Measurements from ENCODE around the gene GP1BA.

Gene GP1BA

GRCh38 chr17:4931963-4932362 is at the start of gene GP1BA:
GP1BA (plus strand) TSS chr17:4932277; CDS start chr17:4932605, 328 bp downstream.
- DNase-seq (ENCODE audit: low read depth) = no peak

DNA sequence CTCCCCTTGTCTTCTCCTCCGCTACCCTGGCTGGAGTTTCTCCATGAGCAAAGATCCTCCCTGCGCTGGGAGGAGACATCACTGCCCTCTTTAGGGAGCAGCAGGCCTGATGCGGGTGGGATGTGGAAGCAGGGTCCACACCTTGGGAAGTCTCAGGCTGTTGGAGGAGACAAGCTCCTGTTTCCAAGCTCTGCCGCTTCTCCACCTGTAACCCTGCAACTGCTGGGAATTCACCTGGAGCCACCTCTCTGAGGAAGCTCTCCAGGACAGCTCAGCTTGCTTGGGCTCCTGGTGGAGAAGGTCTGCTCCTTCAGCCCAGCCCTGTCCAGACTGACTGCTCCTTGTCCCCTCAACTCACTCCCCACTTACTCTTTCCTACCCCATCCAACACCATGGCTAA is 47.6 kb upstream of the GP1BA start:
- DNase-seq (ENCODE audit: low read depth) = no peak

DNA sequence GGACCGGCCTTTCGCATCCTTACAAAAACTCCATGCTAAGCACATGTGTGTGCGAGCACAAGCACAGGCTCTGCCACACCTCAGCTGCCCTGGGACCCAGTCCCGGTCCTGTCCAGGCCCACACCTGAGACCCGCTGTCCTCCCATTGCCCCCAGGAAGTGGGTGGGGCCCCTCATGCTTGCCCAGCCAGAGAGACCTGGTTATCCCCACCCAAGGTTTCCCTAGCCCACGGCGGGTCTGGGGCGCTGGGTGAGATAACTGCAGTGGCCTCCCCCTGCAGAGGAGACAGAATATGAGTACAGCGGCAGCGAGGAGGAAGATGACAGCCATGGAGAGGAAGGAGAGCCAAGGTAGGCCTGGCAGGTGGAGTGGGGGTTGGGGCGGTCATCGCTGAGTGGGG is 45.2 kb upstream of the GP1BA start:
- DNase-seq (ENCODE audit: low read depth) = no peak

- no peak for DNase-seq (ENCODE audit: low read depth)
Measured at GRCh38 chr17:4887581-4887980, 44.5 kb upstream of the GP1BA start.

- no peak for DNase-seq (ENCODE audit: low read depth)
Measured at GRCh38 chr17:4891411-4892410, 40.4 kb upstream of the GP1BA start.

GRCh38 chr17:4892499-4893221 is 39.4 kb upstream of the GP1BA start:
- DNase-seq (ENCODE audit: low read depth) = no peak

DNA sequence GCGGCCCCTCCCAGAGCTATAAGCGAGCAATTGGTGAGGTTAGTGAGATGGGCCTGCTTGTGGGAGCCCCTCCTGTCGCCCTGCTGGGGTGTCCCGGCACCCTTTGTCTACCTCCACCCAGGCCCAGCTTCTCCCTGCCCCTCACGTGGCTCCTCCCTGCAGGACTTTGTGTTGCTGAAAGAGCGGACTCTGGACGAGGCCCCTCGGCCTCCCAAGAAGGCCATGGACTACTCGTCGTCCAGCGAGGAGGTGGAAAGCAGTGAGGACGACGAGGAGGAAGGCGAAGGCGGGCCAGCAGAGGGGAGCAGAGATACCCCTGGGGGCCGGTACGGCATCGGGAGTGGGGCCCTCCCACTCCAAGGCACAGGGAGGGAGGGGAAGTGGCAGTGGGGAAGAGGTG is 38.8 kb upstream of the GP1BA start:
- DNase-seq (ENCODE audit: low read depth) = no peak

- no peak for DNase-seq (ENCODE audit: low read depth)
Measured at GRCh38 chr17:4893721-4894560, 38.1 kb upstream of the GP1BA start.

- no peak for DNase-seq (ENCODE audit: low read depth)
Measured at GRCh38 chr17:4895121-4895520, 37.0 kb upstream of the GP1BA start.

DNA sequence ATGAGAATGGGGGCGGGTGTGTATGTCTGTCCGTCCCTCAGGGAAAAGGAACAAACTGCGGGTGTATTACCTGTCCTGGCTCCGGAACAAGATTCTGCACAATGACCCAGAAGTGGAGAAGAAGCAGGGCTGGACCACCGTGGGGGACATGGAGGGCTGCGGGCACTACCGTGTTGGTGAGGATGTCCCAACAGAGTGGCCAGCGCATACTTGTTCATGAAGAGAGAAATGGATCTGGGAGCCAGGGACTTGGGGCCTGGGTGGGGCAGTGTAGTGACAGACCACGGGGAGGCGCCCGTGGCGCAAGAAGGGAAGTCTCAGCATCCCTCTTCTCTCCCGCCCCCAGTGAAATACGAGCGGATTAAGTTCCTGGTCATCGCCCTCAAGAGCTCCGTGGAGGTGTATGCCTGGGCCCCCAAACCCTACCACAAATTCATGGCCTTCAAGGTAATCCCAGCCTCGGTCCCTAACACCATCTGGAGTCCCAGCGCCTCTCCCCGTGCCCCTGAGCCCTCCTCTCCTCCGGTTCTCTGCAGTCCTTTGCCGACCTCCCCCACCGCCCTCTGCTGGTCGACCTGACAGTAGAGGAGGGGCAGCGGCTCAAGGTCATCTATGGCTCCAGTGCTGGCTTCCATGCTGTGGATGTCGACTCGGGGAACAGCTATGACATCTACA is 36.3 kb upstream of the GP1BA start:
- DNase-seq (ENCODE audit: low read depth) = no peak

DNA sequence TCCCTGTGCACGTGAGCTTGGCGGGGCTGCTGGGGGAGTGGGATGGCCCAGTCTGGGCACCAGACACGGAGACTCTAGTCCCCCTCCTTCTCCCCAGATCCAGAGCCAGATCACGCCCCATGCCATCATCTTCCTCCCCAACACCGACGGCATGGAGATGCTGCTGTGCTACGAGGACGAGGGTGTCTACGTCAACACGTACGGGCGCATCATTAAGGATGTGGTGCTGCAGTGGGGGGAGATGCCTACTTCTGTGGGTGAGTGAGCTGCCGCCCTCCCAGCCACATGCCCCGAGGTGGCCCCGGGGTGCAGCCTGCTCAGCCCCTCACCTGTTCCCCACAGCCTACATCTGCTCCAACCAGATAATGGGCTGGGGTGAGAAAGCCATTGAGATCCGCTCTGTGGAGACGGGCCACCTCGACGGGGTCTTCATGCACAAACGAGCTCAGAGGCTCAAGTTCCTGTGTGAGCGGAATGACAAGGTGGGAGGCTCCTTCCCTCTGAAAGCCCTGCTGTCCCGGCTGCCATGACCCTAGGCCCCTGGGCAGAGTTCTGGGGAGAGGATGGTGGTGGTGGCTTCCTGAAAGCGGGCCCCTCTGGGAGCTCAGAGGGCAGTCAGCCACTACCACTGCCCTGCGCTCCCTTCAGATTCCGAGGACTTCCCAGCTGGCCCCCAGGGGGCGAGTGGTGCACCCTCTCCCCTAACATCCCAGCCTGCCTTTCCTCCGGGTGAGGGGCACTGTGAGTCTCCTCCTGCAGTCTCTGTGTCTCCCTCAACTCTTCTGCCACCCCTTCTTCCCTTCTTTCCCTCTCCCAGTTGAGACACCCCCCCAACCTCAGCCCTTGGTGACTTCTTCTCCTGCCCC is 35.5 kb upstream of the GP1BA start:
- DNase-seq (ENCODE audit: low read depth) = no peak

DNA sequence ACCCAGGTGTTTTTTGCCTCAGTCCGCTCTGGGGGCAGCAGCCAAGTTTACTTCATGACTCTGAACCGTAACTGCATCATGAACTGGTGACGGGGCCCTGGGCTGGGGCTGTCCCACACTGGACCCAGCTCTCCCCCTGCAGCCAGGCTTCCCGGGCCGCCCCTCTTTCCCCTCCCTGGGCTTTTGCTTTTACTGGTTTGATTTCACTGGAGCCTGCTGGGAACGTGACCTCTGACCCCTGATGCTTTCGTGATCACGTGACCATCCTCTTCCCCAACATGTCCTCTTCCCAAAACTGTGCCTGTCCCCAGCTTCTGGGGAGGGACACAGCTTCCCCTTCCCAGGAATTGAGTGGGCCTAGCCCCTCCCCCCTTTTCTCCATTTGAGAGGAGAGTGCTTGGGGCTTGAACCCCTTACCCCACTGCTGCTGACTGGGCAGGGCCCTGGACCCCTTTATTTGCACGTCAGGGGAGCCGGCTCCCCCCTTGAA is 34.8 kb upstream of the GP1BA start:
- no peak for DNase-seq (ENCODE audit: low read depth)

GRCh38 chr17:4897785-4898184 is 34.3 kb upstream of the GP1BA start:
- no peak for DNase-seq (ENCODE audit: low read depth)

- DNase-seq (ENCODE audit: low read depth) = no peak
Measured at GRCh38 chr17:4898351-4898750, 33.7 kb upstream of the GP1BA start.

- no peak for DNase-seq (ENCODE audit: low read depth)
Measured at GRCh38 chr17:4898927-4899326, 33.1 kb upstream of the GP1BA start.

DNA sequence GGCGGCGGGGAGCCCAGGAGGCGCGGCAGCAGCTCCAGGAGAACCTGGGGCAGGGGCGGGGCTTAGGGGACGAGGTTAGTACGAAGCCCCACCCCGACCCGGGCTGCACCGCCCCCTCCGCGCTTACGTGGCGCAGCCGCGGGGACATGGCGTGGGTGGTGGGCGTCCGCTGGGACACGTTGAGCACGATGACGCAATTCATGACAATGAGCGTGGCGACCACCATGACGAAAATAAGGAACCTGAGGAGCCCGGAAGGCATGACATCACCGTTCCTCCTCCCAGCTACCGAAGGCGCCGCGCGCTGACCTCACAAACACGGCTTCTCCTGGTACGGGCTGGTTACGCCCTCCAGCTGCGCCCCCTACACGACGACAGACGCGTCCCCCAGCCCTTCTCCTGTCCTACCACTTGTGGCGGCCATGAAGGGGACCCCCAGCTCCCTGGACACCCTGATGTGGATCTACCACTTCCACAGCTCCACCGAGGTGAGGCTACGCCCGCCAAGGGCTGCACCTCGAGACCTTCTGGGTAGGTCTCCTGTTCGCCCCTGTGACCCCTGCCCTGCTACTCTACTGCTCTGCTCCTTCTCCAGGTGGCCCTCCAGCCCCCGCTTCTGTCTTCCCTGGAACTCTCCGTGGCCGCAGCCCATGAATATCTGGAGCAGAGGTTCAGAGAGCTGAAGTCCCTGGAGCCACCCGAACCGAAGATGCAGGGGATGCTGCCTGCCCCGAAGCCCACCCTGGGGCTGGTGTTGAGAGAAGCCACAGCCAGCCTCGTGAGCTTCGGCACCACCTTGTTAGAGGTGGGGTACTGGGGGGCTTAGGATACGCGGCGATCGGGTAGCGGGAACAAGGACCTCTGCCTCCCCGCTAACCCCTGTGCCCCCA is 32.5 kb upstream of the GP1BA start, which contains the start of gene C17orf107:
C17orf107 (plus strand) TSS at position 196 of the 890 bp plus-strand sequence; CDS start at position 423, 227 bp downstream.
- peak; percentile 81 for DNase-seq (ENCODE audit: low read depth)

DNA sequence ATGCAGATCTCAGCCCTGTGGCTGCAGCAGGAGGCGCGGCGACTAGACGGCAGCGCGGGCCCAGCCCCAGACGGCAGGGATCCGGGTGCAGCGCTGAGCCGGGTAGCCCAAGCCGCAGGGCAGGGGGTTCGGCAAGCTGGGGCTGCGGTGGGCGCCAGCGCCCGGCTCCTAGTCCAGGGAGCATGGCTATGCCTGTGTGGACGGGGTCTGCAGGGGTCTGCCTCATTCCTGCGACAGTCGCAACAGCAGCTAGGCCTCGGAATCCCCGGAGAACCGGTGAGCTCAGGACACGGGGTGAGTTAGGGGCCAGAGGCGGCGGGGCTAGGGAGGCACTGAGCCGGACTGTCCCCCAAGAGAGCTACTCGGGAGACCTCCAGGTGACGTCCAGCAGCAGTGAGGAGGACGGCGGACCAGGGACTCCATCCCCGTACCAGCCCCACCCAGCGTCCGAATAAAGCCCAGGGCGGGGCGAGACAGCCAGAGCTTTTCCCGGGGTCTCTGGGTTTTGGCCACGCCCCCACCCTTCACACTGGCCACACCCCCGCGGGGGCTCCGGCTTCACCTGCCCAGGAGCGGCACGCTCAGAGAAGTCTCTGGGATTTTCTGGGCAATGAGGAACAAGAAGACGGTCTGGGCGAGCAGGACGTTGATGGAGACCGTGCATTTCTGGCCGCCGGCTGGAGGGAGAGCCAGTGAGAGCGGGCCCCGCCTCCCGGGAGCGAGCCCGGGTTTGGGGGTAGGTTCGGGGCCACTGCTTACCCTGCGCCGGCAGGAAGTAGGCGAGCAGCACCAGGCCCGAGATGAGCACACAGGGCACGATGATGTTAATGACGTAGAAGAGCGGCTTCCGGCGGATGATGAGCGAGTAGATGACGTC is 31.6 kb upstream of the GP1BA start:
- DNase-seq (ENCODE audit: low read depth) = no peak

DNA sequence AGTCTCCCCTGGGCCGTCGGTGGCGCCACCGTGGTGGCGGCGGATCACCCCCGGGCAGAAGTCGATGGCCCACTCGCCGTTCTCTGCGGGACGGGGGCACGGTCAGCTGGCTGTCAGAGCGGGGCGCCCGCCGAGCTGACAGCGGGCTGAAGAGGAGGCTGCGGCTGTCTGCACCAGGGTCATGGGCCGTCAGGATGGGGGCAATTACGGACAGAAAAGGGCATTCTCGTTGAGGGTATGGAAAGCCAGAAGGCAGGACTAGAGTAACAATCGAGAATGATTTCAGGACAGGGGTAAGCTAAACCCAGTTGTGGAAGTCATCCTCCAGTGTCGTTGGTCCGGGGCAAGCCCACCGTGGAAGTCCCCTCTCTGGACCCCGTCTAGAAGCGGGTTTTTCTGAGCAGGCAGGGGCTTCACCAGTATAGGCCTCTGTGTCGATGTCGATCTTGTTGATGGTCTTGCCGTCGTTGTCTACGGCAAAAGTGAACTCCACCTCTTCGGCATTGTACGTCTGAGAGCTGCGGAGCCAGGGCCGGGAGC is 30.9 kb upstream of the GP1BA start:
- no peak for DNase-seq (ENCODE audit: low read depth)
